Naive thymus-derived CD4-positive, alpha-beta T cell (primary cell): ENCODE data around the gene GRK1. TPM values are rescaled to one million over a fixed set of nuclear protein-coding genes. Genes with fewer than 3 reads are reported as not detected.

Experiments used
- ATAC-seq: fragments of 150-1000 bp; cut with Tn5 transposase; 2 replicates; pipeline ENCODE4 v1.10.0; 2021; ENCODE audit warnings: mild to moderate bottlenecking, moderate library complexity
- CTCF ChIA-PET: fragments of 350-600 bp; sonication (Branson Sonifier 250); formaldehyde crosslinking; loops from one replicate; lab custom pipeline; 2021; ENCODE audit warnings: antibody characterized with exemption; lab: Charles Lee
- POLR2A ChIA-PET: fragments of 350-600 bp; sonication (Branson Sonifier 250); formaldehyde crosslinking; loops from one replicate; lab custom pipeline; 2021; ENCODE audit warnings: antibody characterized with exemption, inconsistent platforms; lab: Charles Lee
- DNase-seq, 9 donors: peaks; one replicate each; pipeline versions ENCODE4 v3.0.0 to v3.0.0-alpha.2; 2020 to 2022; ENCODE audit warnings: mixed read lengths in 1 of 9
- H3K27ac ChIP-seq: one replicate; pipeline ENCODE4 v1.7.0; 2013; ENCODE audit warnings: mild to moderate bottlenecking, low read depth, low read length, moderate library complexity
- H3K27me3 ChIP-seq, 2 donors: one replicate each; pipeline ENCODE4 v1.7.0; 2013; ENCODE audit warnings: low read length in 2 of 2, mild to moderate bottlenecking in 2 of 2, moderate library complexity in 2 of 2; ENCODE audit not compliant: control insufficient read depth in 2 of 2, insufficient read depth in 2 of 2
- H3K36me3 ChIP-seq, 3 experiments: 1 replicate in 2 of 3; 2 replicates in 1 of 3; pipeline ENCODE4 v1.7.0; 2013; ENCODE audit warnings: low read length in 3 of 3, mild to moderate bottlenecking in 3 of 3, moderate library complexity in 1 of 3; ENCODE audit not compliant: insufficient read depth in 3 of 3, control insufficient read depth in 2 of 3
- H3K4me1 ChIP-seq, 2 donors: one replicate each; pipeline ENCODE4 v1.7.0; 2013; ENCODE audit warnings: low read length in 2 of 2, mild to moderate bottlenecking in 2 of 2, moderate library complexity in 1 of 2; ENCODE audit not compliant: control insufficient read depth in 2 of 2, insufficient read depth in 2 of 2
- H3K4me3 ChIP-seq: 2 replicates; pipeline ENCODE4 v1.7.0; 2013; ENCODE audit warnings: mild to moderate bottlenecking, low read length
- H3K9me3 ChIP-seq, 3 experiments: 1 replicate in 2 of 3; 2 replicates in 1 of 3; pipeline ENCODE4 v1.7.0; 2013; ENCODE audit warnings: low read length in 3 of 3; ENCODE audit not compliant: control insufficient read depth in 2 of 3
- H3K27ac Mint-ChIP-seq, 9 donors: one replicate each; pipeline ENCODE4 v1.8.0; 2020 to 2022; ENCODE audit warnings: mixed read lengths in 9 of 9, mild to moderate bottlenecking in 8 of 9, moderate library complexity in 5 of 9, inconsistent platforms in 2 of 9
- H3K27me3 Mint-ChIP-seq, 5 donors: one replicate each; pipeline ENCODE4 v1.8.0; 2021 to 2022; ENCODE audit warnings: mixed read lengths in 5 of 5, mild to moderate bottlenecking in 1 of 5
- H3K36me3 Mint-ChIP-seq, 5 donors: one replicate each; pipeline ENCODE4 v1.8.0; 2020 to 2022; ENCODE audit warnings: mixed read lengths in 5 of 5, mild to moderate bottlenecking in 3 of 5, inconsistent platforms in 1 of 5
- H3K4me1 Mint-ChIP-seq, 7 donors: one replicate each; pipeline ENCODE4 v1.8.0; 2020 to 2022; ENCODE audit warnings: mixed read lengths in 7 of 7, mild to moderate bottlenecking in 3 of 7, inconsistent platforms in 1 of 7
- H3K4me3 Mint-ChIP-seq, 10 donors: one replicate each; pipeline ENCODE4 v1.8.0; 2020 to 2022; ENCODE audit warnings: mild to moderate bottlenecking in 10 of 10, mixed read lengths in 10 of 10, moderate library complexity in 6 of 10, inconsistent platforms in 2 of 10
- H3K9me3 Mint-ChIP-seq, 11 donors: one replicate each; pipeline ENCODE4 v1.8.0; 2020 to 2022; ENCODE audit warnings: mixed read lengths in 11 of 11, mild to moderate bottlenecking in 4 of 11, inconsistent platforms in 1 of 11, moderate library complexity in 1 of 11
- intact Hi-C, 2 donors: fragments of 100-400 bp; cut with micrococcal nuclease; formaldehyde crosslinking; loops; one replicate each; pipeline ENCODE4 v1.15.1; 2023
- polyA plus RNA-seq, 2 donors: library from polyadenylated mRNA; unstranded; fragments of 300-500 nt; fragmentation: Illumina TruSeq; gene quantifications; one replicate each; pipeline ENCODE4 v1.2.3, GENCODE V29; 2021
- total RNA-seq, 6 experiments: library from RNA in 5 of 6; stranded (reverse) in 5 of 6; gene quantifications; 1 replicate in 5 of 6; 2 replicates in 1 of 6; pipeline ENCODE4 v1.2.3 and lab custom pipeline; 2021 to 2026

Gene GRK1
- total and polyA plus RNA-seq, 7 experiments from 2014 or later: not detected

GRCh38 chr13:113739527-113740285 lies 72.7 kb downstream of the GRK1 start:
- Histone ChIP-seq H3K4me1 (peaks cover 0 to 19% of the 10 kb centered on the region in 2 donors), H3K36me3 (no peaks in the 10 kb centered on the region), H3K27ac (no peak overlapping the region), H3K4me3 (no peak overlapping the region), H3K9me3 (no peaks in the 10 kb centered on the region), H3K27me3 (no peaks in the 10 kb centered on the region)
- Mint-ChIP-seq H3K36me3 (no peaks in the 10 kb centered on the region), H3K27ac (no peak overlapping the region), H3K27me3 (peaks cover 5 to 36% (median 15%) of the 10 kb centered on the region in 5 donors), H3K4me3 (no peak overlapping the region), H3K4me1 (peaks cover 9 to 26% (median 24%) of the 10 kb centered on the region in 7 donors), H3K9me3 (no peaks in the 10 kb centered on the region)
- ChIA-PET CTCF (no interaction called here), POLR2A (no interaction called here)
- intact Hi-C loops: loop anchor here in 1 of 2 donors (2.0 kb wide), 1 partner anchor 19 kb away; the partner anchor contains the start of gene TMEM255B
- ATAC-seq: no peak
- no peak for DNase-seq

DNA sequence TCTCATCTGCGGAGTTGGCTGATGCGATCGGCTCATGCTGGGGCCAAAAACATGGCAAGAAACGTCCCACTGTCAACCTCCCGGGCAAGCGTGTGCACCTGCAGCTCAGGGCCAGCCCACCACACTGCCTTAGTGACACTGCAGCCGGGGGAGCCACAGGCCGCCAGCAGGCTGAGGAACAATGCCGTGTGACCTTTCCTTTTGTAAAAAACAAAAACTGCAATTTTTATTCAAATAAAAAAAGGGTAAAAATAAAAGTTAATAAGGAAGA lies 73.2 kb downstream of the GRK1 start:
- Histone ChIP-seq H3K27me3 (no peaks in the 10 kb centered on the region), H3K9me3 (no peaks in the 10 kb centered on the region), H3K4me1 (peaks cover 0 to 19% of the 10 kb centered on the region in 2 donors), H3K27ac (no peak overlapping the region), H3K36me3 (no peaks in the 10 kb centered on the region), H3K4me3 (no peak overlapping the region)
- Mint-ChIP-seq H3K36me3 (no peaks in the 10 kb centered on the region), H3K9me3 (no peaks in the 10 kb centered on the region), H3K27me3 (peaks cover 5 to 38% (median 19%) of the 10 kb centered on the region in 5 donors), H3K4me3 (peak overlapping the region in 1 of 10 donors; percentile 63), H3K4me1 (peaks cover 9 to 29% (median 25%) of the 10 kb centered on the region in 7 donors), H3K27ac (no peak overlapping the region)
- intact Hi-C loops: loop anchor here in 1 of 2 donors (2.0 kb wide), 1 partner anchor 19 kb away; the partner anchor contains the start of gene TMEM255B
- DNase-seq (no peak), ATAC-seq (no peak)
- CTCF ChIA-PET: no interaction called here
- POLR2A ChIA-PET: no interaction called here

- H3K4me1 Mint-ChIP-seq: peaks cover 9 to 29% (median 25%) of the 10 kb centered on the region in 7 donors
- H3K36me3 Mint-ChIP-seq: no peaks in the 10 kb centered on the region
- Histone ChIP-seq H3K36me3 (no peaks in the 10 kb centered on the region), H3K9me3 (no peaks in the 10 kb centered on the region), H3K27ac (no peak overlapping the region), H3K27me3 (no peaks in the 10 kb centered on the region), H3K4me3 (no peak overlapping the region), H3K4me1 (peaks cover 0 to 19% of the 10 kb centered on the region in 2 donors)
- intact Hi-C loops: loop anchor here in 1 of 2 donors (2.0 kb wide), 1 partner anchor 18 kb away; the partner anchor contains the start of gene TMEM255B
- H3K27me3 Mint-ChIP-seq: peaks cover 5 to 38% (median 19%) of the 10 kb centered on the region in 5 donors
- no peak overlapping the region for H3K27ac Mint-ChIP-seq
- H3K9me3 Mint-ChIP-seq: no peaks in the 10 kb centered on the region
- H3K4me3 Mint-ChIP-seq: peak overlapping the region in 5 of 10 donors; percentile 63 to 77 (median 70)
- CTCF ChIA-PET: interaction anchor here (1.2 kb wide), 1 partner anchor 14 kb away, joined by 3 read pairs; no protein-coding TSS in a partner anchor
- POLR2A ChIA-PET: interaction anchor here (0.7 to 0.9 kb wide), 2 partner anchors 16 to 94 kb away, joined by 3 read pairs; no protein-coding TSS in a partner anchor
- no peak for ATAC-seq
- no peak for DNase-seq
Observed at GRCh38 chr13:113740661-113741060, 73.6 kb downstream of the GRK1 start.

- peak overlapping the region in 3 of 9 donors; percentile 0 to 76 (median 65) for H3K27ac Mint-ChIP-seq
- POLR2A ChIA-PET: interaction anchor here (0.7 to 0.9 kb wide), 2 partner anchors 16 to 94 kb away, joined by 3 read pairs; no protein-coding TSS in a partner anchor
Observed at GRCh38 chr13:113741191-113741668, 74.2 kb downstream of the GRK1 start.

DNA sequence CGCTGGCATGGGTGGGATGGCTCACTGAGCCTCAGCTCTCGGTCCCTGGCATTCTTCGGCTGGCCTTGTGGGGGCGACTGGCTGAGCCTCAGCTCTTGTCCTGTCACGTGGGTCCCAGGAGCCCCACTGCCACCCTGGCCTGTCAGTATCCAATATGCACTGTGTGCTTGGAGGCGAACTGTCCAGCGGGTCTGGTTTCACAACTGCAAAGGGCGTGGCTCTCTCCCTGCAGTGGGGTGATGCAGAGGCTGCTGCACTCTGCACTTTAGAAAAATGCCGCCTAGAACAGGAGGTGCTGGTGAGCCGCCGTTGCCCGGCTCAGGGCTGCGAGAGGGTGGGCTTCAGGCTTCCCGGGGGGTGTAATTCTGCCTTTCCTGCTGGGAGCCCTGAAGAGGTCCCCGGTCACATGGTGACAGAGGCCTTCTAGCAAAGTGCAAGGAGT lies 75.0 kb downstream of the GRK1 start:
- ATAC-seq (peak; percentile 85), DNase-seq (peak in 2 of 9 donors; percentile 19 to 22)
- Mint-ChIP-seq H3K27ac (peak overlapping the region in 2 of 9 donors; percentile 13 to 30), H3K27me3 (peaks cover 5 to 36% (median 19%) of the 10 kb centered on the region in 5 donors), H3K4me1 (peaks cover 9 to 29% (median 25%) of the 10 kb centered on the region in 7 donors), H3K9me3 (no peaks in the 10 kb centered on the region), H3K4me3 (peak overlapping the region; percentile 5 to 76 (median 62)), H3K36me3 (no peaks in the 10 kb centered on the region)
- Histone ChIP-seq H3K36me3 (no peaks in the 10 kb centered on the region), H3K9me3 (no peaks in the 10 kb centered on the region), H3K27me3 (no peaks in the 10 kb centered on the region), H3K4me1 (peaks cover 0 to 19% of the 10 kb centered on the region in 2 donors), H3K4me3 (no peak overlapping the region), H3K27ac (no peak overlapping the region)
- intact Hi-C loops: loop anchor here in 1 of 2 donors (2.0 kb wide), 1 partner anchor 17 kb away; the partner anchor contains the start of gene TMEM255B
- CTCF ChIA-PET: interaction anchor here (0.6 kb wide), 1 partner anchor 486 kb away, joined by 3 read pairs; no protein-coding TSS in a partner anchor
- POLR2A ChIA-PET: no interaction called here

More at GRCh38 chr13:113741191-113741668, 74.2 kb downstream of the GRK1 start:
- Histone ChIP-seq H3K4me3 (no peak overlapping the region), H3K9me3 (no peaks in the 10 kb centered on the region), H3K27me3 (no peaks in the 10 kb centered on the region), H3K27ac (no peak overlapping the region), H3K4me1 (peaks cover 0 to 19% of the 10 kb centered on the region in 2 donors), H3K36me3 (no peaks in the 10 kb centered on the region)
- DNase-seq (peak in 6 of 9 donors; percentile 31 to 48 (median 43)), ATAC-seq (peak; percentile 67)
- no peaks in the 10 kb centered on the region for H3K36me3 Mint-ChIP-seq
- H3K9me3 Mint-ChIP-seq: no peaks in the 10 kb centered on the region
- intact Hi-C loops: loop anchor here in 1 of 2 donors (2.0 kb wide), 1 partner anchor 18 kb away; the partner anchor contains the start of gene TMEM255B
- H3K4me1 Mint-ChIP-seq: peaks cover 9 to 29% (median 25%) of the 10 kb centered on the region in 7 donors
- H3K27me3 Mint-ChIP-seq: peaks cover 5 to 38% (median 19%) of the 10 kb centered on the region in 5 donors
- peak overlapping the region; percentile 23 to 77 (median 67) for H3K4me3 Mint-ChIP-seq
- CTCF ChIA-PET: interaction anchor here (0.6 to 1.2 kb wide), 2 partner anchors 15 to 487 kb away, joined by 3 read pairs; no protein-coding TSS in a partner anchor

DNA sequence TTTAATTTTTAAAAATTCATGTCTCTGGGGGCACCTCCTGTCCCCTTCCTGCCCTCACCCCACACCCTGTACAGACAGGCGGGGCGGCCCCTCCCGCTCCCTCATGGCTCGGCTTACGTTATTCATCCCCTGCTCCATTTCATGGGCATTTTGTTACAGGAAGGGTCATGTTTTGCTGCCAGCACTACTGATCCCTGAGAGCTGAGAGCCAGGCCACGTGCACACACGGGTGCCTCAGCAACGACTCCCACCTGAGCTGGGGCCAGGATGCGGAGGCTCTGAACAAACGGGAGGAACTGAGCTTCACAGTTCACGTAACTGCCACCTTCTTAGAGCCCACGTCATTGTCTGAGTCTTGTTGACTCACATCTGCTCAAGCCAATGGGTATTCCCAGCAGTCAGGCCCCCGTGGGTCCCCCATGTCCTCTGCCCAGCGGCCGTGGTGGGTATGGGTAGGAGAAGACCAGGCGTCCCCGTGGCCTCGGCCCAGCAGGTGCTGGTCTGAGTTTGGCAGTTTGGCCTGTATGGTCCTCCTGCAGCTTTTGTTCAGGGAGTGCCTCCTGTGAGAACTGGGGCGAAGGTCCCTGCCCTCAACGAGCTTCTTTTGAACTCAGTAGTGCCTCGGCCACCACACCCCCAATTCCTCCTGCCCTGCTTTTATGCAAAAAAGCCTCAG lies 75.6 kb downstream of the GRK1 start:
- H3K27ac Mint-ChIP-seq: peak overlapping the region in 1 of 9 donors; percentile 40
- POLR2A ChIA-PET: no interaction called here
- intact Hi-C loops: no loop called here

More for the DNA sequence above, 75.6 kb downstream of the GRK1 start:
- no peak overlapping the region for H3K4me3 ChIP-seq
- H3K27me3 Mint-ChIP-seq: peaks cover 5 to 34% (median 19%) of the 10 kb centered on the region in 5 donors
- peak overlapping the region; percentile 16 to 76 (median 64) for H3K4me3 Mint-ChIP-seq
- H3K36me3 Mint-ChIP-seq: no peaks in the 10 kb centered on the region
- H3K27ac ChIP-seq: no peak overlapping the region
- peaks cover 9 to 29% (median 25%) of the 10 kb centered on the region in 7 donors for H3K4me1 Mint-ChIP-seq
- peak; percentile 22 for ATAC-seq
- DNase-seq: no peak
- H3K4me1 ChIP-seq: peaks cover 0 to 19% of the 10 kb centered on the region in 2 donors
- no peaks in the 10 kb centered on the region for H3K9me3 ChIP-seq
- H3K27me3 ChIP-seq: no peaks in the 10 kb centered on the region
- H3K36me3 ChIP-seq: no peaks in the 10 kb centered on the region
- no peaks in the 10 kb centered on the region for H3K9me3 Mint-ChIP-seq
- CTCF ChIA-PET: no interaction called here
